ENCODE data around the gene CFAP77. TPM values are rescaled to one million over a fixed set of nuclear protein-coding genes. Genes with fewer than 3 reads are reported as not detected.

The CFAP77 gene
- total and polyA plus RNA-seq, 2 of the 8 experiments (the other 6 are each of a cell fraction or from before 2014, with no cell fraction given): 0.63 to 0.97 TPM

DNA sequence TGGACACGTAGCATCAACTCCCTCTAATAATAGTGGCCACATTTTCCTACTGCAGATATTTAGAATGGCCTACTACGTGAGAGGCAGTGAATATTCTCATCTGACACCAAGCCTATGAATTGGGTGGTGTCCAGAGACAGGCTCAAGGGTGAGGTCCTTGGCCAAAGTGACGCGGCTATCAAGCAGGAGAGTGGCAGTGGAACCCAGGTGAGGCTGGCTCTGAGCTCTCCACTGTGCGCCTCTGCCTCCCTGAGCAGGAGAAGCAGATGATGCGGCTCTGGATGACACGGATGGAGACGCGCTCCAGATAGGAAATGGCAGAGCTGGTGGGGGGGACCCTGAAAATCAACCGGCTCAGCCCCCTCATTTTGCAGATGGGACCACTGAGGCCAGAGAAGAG is 69.7 kb downstream of the CFAP77 start:
- H2BK20ac ChIP-seq (ENCODE audit: low read length): no peak overlapping the region
- no peak overlapping the region for H2BK120ac ChIP-seq (replicated peaks; ENCODE audit: low read depth, low read length)
- H2AK5ac ChIP-seq (ENCODE audit: low read depth, low read length): no peak overlapping the region
- no peak for FAIRE-seq
- H3K79me1 ChIP-seq (ENCODE audit: low read depth, low read length): no peaks in the 10 kb centered on the region
- no peak overlapping the region for H4K91ac ChIP-seq (replicated peaks; ENCODE audit: insufficient read length, low read length)
- H2BK5ac ChIP-seq (ENCODE audit: low read depth, low read length): no peak overlapping the region
- H2BK12ac ChIP-seq (ENCODE audit: low read depth, low read length): no peak overlapping the region
- no peak overlapping the region for H3K4ac ChIP-seq (replicated peaks; ENCODE audit: insufficient read length, low read depth, low read length)
- no peak overlapping the region for H2BK15ac ChIP-seq (ENCODE audit: low read length)
- no peak overlapping the region for H3K56ac ChIP-seq (replicated peaks; ENCODE audit: insufficient read length, low read depth, low read length)
- H4K5ac ChIP-seq (ENCODE audit: insufficient read length, low read depth, low read length): no peak overlapping the region
- no peak overlapping the region for H3K27ac ChIP-seq (ENCODE audit: low read depth, low read length)
- H4K8ac ChIP-seq (ENCODE audit: extremely low read depth, insufficient read depth, low read length): no peak overlapping the region
- H3K4me2 ChIP-seq (ENCODE audit: insufficient read depth in 1 of 2, low read depth in 2 of 2, low read length in 2 of 2): no peak overlapping the region
- no peak overlapping the region for H2AFZ ChIP-seq (ENCODE audit: low read length)
- no peaks in the 10 kb centered on the region for H3K9me3 ChIP-seq (ENCODE audit: insufficient read depth in 2 of 2, low read depth in 1 of 2, low read length in 1 of 2)
- no peak for DNase-seq (ENCODE audit: low read depth in 1 of 2, low spot score in 2 of 2)
- no peak overlapping the region for H3K4me3 ChIP-seq (ENCODE audit: extremely low read depth in 1 of 4, insufficient read depth in 2 of 4, low read depth in 3 of 4, low read length in 4 of 4)
- H4K20me1 ChIP-seq (replicated peaks in 1 of 2; ENCODE audit: control insufficient read depth in 1 of 2, insufficient read depth in 2 of 2, low read length in 2 of 2): no peaks in the 10 kb centered on the region
- H3K18ac ChIP-seq (ENCODE audit: extremely low read depth, low read length): no peak overlapping the region
- no peaks in the 10 kb centered on the region for H3K36me3 ChIP-seq (ENCODE audit: control insufficient read depth in 2 of 4, insufficient read depth in 4 of 4, low read length in 3 of 4)
- ChIA-PET POLR2A (ENCODE audit: partially characterized antibody) (no interaction called here), CTCF (ENCODE audit: partially characterized antibody) (interaction anchor here (0.6 to 1.7 kb wide), 5 partner anchors 9 to 67 kb away, joined by 3 to 8 read pairs (median 4); no protein-coding TSS in a partner anchor)
- no peak overlapping the region for H3K23ac ChIP-seq (ENCODE audit: insufficient read length)
- H3K9ac ChIP-seq (replicated peaks in 1 of 4; ENCODE audit: extremely low read depth in 1 of 4, low read depth in 3 of 4, low read length in 3 of 4): no peak overlapping the region
- WGBS, 2 experiments (ENCODE audit: extremely low coverage in 1 of 2, insufficient coverage in 1 of 2, insufficient read length in 1 of 2, insufficient replicate concordance in 2 of 2, low coverage in 1 of 2, low lambda C conversion rate in 2 of 2, missing lambda C conversion rate in 1 of 2): 90% methylated on average over 10 of the region's 10 CpGs; no CpG with 5 or more reads in 1 of the 2 experiments
- no peaks in the 10 kb centered on the region for H3K23me2 ChIP-seq (ENCODE audit: low read depth, low read length)
- H3K4me1 ChIP-seq (replicated peaks in 1 of 4; ENCODE audit: control insufficient read depth in 3 of 4, insufficient read depth in 4 of 4, low read length in 3 of 4): peaks cover 0 to 4% (median 2%) of the 10 kb centered on the region in 4 experiments; a peak in 3 of 7 replicates
- TF ChIP-seq GABPA (IDR thresholded peaks at IDR 0.05; ENCODE audit: borderline replicate concordance, insufficient read depth, low read length) (no peak), SP4 (IDR thresholded peaks at IDR 0.05; ENCODE audit: low read length) (no peak), TCF12 (IDR thresholded peaks at IDR 0.05; ENCODE audit: low read depth, low read length) (no peak), SP2 (IDR thresholded peaks at IDR 0.05; ENCODE audit: low read length) (no peak), ASH2L (IDR thresholded peaks at IDR 0.05; ENCODE audit: low read length) (no peak), SP1 (IDR thresholded peaks at IDR 0.05; ENCODE audit: low read depth, low read length) (no peak)
- TF ChIP-seq, protein P1, sequence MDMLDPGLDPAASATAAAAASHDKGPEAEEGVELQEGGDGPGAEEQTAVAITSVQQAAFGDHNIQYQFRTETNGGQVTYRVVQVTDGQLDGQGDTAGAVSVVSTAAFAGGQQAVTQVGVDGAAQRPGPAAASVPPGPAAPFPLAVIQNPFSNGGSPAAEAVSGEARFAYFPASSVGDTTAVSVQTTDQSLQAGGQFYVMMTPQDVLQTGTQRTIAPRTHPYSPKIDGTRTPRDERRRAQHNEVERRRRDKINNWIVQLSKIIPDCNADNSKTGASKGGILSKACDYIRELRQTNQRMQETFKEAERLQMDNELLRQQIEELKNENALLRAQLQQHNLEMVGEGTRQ (IDR thresholded peaks at IDR 0.05; ENCODE audit: low read length): no peak
- H3K14ac ChIP-seq (ENCODE audit: insufficient read length): no peak overlapping the region
- H3K79me2 ChIP-seq (ENCODE audit: control insufficient read depth in 1 of 2, insufficient read depth in 2 of 2, low read length in 2 of 2): no peaks in the 10 kb centered on the region
- no peaks in the 10 kb centered on the region; a peak in 2 of 7 replicates for H3K27me3 ChIP-seq (replicated peaks in 1 of 4; ENCODE audit: control insufficient read depth in 3 of 4, extremely low read depth in 1 of 4, insufficient read depth in 3 of 4, low read length in 3 of 4)

All from H1 (cell line).